IgD-negative memory B cell (primary cell): ENCODE measurements around the gene GABRB1. TPM values are rescaled to one million over a fixed set of nuclear protein-coding genes. Genes with fewer than 3 reads are reported as not detected.
A peak's percentile ranks its signal among the peaks of the same experiment; 100 is the strongest.

Experiments used
- H3K27ac Mint-ChIP-seq, 3 donors: one replicate each; pipeline ENCODE4 v1.8.0; 2020 to 2022; ENCODE audit warnings: mild to moderate bottlenecking in 3 of 3, mixed read lengths in 3 of 3, moderate library complexity in 1 of 3
- H3K27me3 Mint-ChIP-seq: one replicate; pipeline ENCODE4 v1.8.0; 2021; ENCODE audit warnings: mixed read lengths
- H3K36me3 Mint-ChIP-seq: one replicate; pipeline ENCODE4 v1.8.0; 2020; ENCODE audit warnings: mild to moderate bottlenecking, mixed read lengths
- H3K4me1 Mint-ChIP-seq, 3 donors: one replicate each; pipeline ENCODE4 v1.8.0; 2020 to 2022; ENCODE audit warnings: mixed read lengths in 3 of 3, mild to moderate bottlenecking in 1 of 3
- H3K4me3 Mint-ChIP-seq, 4 donors: one replicate each; pipeline ENCODE4 v1.8.0; 2020 to 2022; ENCODE audit warnings: mild to moderate bottlenecking in 4 of 4, mixed read lengths in 4 of 4, moderate library complexity in 3 of 4
- H3K9me3 Mint-ChIP-seq, 3 donors: one replicate each; pipeline ENCODE4 v1.8.0; 2020 to 2021; ENCODE audit warnings: mixed read lengths in 3 of 3, mild to moderate bottlenecking in 1 of 3
- polyA plus RNA-seq: library from polyadenylated mRNA; unstranded; fragments of 300-500 nt; fragmentation: Illumina TruSeq; gene quantifications from one replicate; pipeline ENCODE4 v1.2.3, GENCODE V29; 2021

Gene GABRB1
- polyA plus RNA-seq, 1 donor from 2014 or later = not detected

DNA sequence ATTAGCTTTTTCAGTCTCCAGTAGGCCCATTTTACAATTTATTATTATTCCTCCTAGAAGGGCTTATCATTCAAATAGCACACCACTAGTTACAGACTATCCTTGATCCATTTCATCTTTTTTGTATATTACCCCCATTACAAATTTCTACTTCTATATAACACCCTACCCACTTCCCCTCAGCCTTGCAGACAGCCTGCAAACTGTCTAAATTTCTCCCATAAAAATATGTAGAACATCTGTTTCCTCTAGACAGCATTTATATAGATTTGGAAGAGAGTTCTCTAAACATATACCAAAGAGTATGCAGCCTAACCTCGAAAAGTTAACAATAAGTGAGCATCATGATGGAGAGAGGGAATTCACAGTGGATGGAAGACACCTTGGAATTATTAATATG is 401.4 kb downstream of the GABRB1 start:
- H3K27me3 Mint-ChIP-seq = peaks cover 1% of the 10 kb centered on the region
- H3K4me1 Mint-ChIP-seq = no peaks in the 10 kb centered on the region
- H3K4me3 Mint-ChIP-seq = no peak overlapping the region
- peaks cover 0 to 3% (median 3%) of the 10 kb centered on the region in 3 donors for H3K9me3 Mint-ChIP-seq
- H3K27ac Mint-ChIP-seq = no peak overlapping the region
- no peaks in the 10 kb centered on the region for H3K36me3 Mint-ChIP-seq

DNA sequence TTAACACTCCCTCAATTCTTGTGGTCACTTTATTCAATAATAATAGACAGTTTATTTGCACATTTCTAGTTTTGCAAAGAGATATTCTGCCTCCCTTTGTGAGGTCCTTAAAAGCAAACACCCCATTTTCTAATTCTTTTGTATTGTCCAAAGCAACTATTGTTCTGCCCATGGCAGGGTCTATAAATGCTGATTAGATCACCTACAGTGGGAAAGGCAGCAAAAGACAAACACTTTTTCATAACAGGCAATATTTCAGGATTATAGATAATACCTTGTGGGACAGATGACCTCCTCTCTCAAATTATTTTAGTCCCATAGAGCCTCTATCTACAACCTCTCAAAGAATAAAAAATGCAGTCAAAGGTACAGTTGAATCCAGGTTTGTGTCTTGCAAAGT is 403.6 kb downstream of the GABRB1 start:
- H3K36me3 Mint-ChIP-seq = no peaks in the 10 kb centered on the region
- H3K27ac Mint-ChIP-seq = no peak overlapping the region
- no peak overlapping the region for H3K4me3 Mint-ChIP-seq
- peaks cover 0 to 3% (median 3%) of the 10 kb centered on the region in 3 donors for H3K9me3 Mint-ChIP-seq
- peaks cover 1% of the 10 kb centered on the region for H3K27me3 Mint-ChIP-seq
- no peaks in the 10 kb centered on the region for H3K4me1 Mint-ChIP-seq

DNA sequence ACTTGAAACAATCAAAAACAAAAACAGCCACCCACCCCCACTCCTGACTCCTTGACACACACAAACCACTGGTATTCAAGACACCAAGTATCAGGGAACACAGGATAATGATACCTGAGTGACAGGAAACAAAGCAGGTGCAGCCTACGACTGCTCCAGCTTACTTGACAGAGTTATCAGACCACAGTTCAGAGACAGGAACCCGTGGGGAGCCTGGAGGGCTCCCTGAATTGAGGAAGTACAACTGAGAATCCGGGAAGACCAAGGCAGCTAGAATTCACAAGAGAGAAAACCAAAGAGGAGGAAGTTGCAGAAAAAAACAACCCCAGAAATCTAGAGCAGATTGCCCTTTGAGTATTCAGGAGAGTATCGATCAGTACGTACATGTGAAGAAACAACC is 411.6 kb downstream of the GABRB1 start:
- no peaks in the 10 kb centered on the region for H3K9me3 Mint-ChIP-seq
- H3K27ac Mint-ChIP-seq = peak overlapping the region in 2 of 3 donors; percentile 59 to 68
- H3K4me1 Mint-ChIP-seq = peaks cover 9 to 13% (median 12%) of the 10 kb centered on the region in 3 donors
- peak overlapping the region in 2 of 4 donors; percentile 0 to 63 for H3K4me3 Mint-ChIP-seq
- peaks cover 7% of the 10 kb centered on the region for H3K36me3 Mint-ChIP-seq
- H3K27me3 Mint-ChIP-seq = no peaks in the 10 kb centered on the region

DNA sequence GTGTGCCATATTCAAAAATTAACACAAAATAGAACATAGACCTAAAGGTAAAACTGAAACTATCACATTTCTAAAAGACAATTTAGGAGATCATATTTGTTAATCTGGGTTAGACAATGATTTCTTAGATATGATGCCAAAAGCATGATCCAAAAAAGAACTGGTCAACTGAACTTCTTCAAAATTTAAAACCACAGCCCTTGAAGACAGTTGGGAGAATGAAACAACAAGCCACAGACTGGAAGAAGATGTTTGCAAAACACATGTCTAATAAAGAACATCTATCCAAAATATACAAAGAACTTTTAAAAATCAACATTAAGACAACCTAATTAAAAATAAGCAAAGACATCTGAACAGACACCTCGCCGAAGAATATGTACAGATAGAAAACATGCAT is 412.7 kb downstream of the GABRB1 start:
- no peaks in the 10 kb centered on the region for H3K27me3 Mint-ChIP-seq
- no peak overlapping the region for H3K27ac Mint-ChIP-seq
- no peaks in the 10 kb centered on the region for H3K9me3 Mint-ChIP-seq
- H3K36me3 Mint-ChIP-seq = peaks cover 7% of the 10 kb centered on the region
- peaks cover 9 to 13% (median 12%) of the 10 kb centered on the region in 3 donors for H3K4me1 Mint-ChIP-seq
- H3K4me3 Mint-ChIP-seq = no peak overlapping the region

DNA sequence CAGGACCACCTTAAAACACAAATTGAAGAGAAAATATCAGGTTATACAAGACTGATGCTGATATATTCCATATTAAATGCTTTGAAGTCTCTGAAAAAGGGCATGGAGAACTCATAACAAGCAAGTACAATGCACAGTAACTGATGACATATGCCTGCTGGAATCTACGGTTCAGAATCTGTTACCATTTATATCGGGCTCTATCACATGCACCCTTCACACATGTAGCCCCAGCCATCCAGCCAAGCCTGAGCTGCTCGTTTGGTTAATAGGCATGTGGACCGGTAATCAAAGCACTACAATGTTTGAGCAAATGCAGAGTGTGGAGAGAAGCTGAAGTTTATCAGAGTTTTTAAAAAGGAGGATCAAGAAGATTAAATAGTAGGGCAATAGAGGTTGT is 420.3 kb downstream of the GABRB1 start:
- H3K36me3 Mint-ChIP-seq = peaks cover 10% of the 10 kb centered on the region
- no peak overlapping the region for H3K27ac Mint-ChIP-seq
- no peaks in the 10 kb centered on the region for H3K9me3 Mint-ChIP-seq
- no peak overlapping the region for H3K4me3 Mint-ChIP-seq
- H3K27me3 Mint-ChIP-seq = no peaks in the 10 kb centered on the region
- no peaks in the 10 kb centered on the region for H3K4me1 Mint-ChIP-seq

DNA sequence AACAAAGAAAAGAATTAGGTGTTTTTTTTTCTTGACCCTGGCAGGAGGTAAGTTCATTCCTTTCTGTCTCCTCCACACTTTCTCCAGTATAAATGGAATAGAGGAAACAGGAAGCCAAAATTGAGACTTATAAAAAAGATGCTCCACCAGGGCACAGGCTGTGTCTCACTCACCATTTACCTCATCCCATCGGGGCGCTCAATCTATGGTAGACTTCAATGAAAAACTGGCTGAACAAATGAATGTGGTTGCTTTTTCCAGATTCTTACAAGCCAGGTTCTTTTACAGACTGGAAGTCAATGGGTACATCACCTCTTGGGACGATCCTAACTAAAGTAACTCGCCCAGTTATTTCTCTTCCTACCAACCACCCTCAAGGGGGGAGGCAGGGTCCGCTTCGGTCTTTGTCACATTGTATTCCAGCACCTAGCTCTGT is 431.4 kb downstream of the GABRB1 start:
- H3K27ac Mint-ChIP-seq = peak overlapping the region; percentile 93 to 97 (median 94)
- no peaks in the 10 kb centered on the region for H3K36me3 Mint-ChIP-seq
- peaks cover 31 to 56% (median 35%) of the 10 kb centered on the region in 3 donors for H3K4me1 Mint-ChIP-seq

GRCh38 chr4:47463235-47463956 is 432.0 kb downstream of the GABRB1 start, which contains the start of gene COMMD8:
COMMD8 (minus strand) TSS chr4:47463702; CDS start chr4:47463651, 51 bp downstream.
- Mint-ChIP-seq H3K27me3 (no peaks in the 10 kb centered on the region), H3K4me3 (peak within 1 kb of the TSS; percentile 90 to 96 (median 94)), H3K27ac (peak within 1 kb of the TSS; percentile 93 to 97 (median 94)), H3K4me1 (peaks cover 31 to 54% (median 35%) of the 10 kb centered on the region in 3 donors), H3K9me3 (no peaks in the 10 kb centered on the region), H3K36me3 (no peaks in the 10 kb centered on the region)

More for the DNA sequence above, 431.4 kb downstream of the GABRB1 start:
- H3K9me3 Mint-ChIP-seq = no peaks in the 10 kb centered on the region
- H3K4me3 Mint-ChIP-seq = peak overlapping the region; percentile 90 to 96 (median 94)
- no peaks in the 10 kb centered on the region for H3K27me3 Mint-ChIP-seq

DNA sequence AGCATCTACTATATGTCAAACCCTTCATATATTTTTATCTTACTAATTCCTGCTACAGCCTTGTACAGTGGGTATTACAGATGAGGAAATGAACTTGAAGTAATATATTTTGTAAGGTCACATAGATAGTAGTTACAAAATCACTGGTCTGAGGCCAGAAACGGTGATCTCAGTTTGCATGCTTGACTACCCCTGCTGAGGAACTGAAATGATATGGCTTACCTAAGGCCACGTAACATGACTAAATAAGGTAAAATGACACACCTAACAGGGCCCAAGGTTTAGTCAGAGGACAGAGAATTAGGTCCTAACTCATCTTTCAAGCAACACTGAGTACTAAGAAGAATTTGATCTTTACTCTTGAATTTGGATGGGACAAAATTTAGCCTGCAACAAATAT is 433.6 kb downstream of the GABRB1 start:
- Mint-ChIP-seq H3K4me3 (peak overlapping the region in 2 of 4 donors; percentile 15 to 25), H3K4me1 (peaks cover 26 to 42% (median 35%) of the 10 kb centered on the region in 3 donors), H3K9me3 (no peaks in the 10 kb centered on the region), H3K27me3 (no peaks in the 10 kb centered on the region), H3K36me3 (no peaks in the 10 kb centered on the region), H3K27ac (peak overlapping the region; percentile 30 to 46 (median 40))

DNA sequence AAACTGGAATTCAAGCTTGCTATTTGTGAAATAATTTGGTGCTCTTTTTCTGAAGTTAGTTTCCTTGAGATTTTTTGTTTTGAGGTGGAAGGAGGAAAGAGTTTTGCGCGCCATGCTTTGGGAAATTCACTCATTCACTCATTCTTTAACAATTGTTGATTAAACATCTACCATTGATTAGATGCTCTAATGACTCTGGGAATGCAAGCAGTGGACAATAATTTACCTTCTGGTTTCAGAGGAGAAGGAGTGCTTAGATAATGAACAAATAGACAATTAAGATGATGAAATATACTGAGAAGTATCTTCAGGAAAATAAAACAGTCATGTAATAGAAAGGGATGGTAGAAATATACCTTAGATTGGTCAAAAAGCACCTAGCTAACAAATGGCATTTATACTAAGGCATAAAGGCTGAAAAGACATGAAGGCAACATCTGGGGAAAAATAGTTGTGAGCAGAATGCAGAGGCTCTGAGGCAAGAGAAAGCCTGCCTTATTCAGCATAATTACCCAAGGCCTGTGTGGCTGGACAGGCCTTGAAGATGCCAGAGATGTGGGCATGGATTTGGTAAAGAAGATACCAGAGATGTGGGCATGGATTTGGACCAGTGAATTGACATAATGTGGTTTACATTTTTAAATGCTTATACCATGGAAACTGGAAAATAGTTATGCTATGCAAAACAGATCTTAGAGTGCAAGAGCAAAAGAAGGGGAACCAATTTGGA is 434.9 kb downstream of the GABRB1 start:
- no peaks in the 10 kb centered on the region for H3K9me3 Mint-ChIP-seq
- H3K4me1 Mint-ChIP-seq = peaks cover 19 to 38% (median 27%) of the 10 kb centered on the region in 3 donors
- peak overlapping the region in 1 of 4 donors; percentile 41 for H3K4me3 Mint-ChIP-seq
- H3K27ac Mint-ChIP-seq = peak overlapping the region in 2 of 3 donors; percentile 3 to 56
- H3K36me3 Mint-ChIP-seq = no peaks in the 10 kb centered on the region
- no peaks in the 10 kb centered on the region for H3K27me3 Mint-ChIP-seq

DNA sequence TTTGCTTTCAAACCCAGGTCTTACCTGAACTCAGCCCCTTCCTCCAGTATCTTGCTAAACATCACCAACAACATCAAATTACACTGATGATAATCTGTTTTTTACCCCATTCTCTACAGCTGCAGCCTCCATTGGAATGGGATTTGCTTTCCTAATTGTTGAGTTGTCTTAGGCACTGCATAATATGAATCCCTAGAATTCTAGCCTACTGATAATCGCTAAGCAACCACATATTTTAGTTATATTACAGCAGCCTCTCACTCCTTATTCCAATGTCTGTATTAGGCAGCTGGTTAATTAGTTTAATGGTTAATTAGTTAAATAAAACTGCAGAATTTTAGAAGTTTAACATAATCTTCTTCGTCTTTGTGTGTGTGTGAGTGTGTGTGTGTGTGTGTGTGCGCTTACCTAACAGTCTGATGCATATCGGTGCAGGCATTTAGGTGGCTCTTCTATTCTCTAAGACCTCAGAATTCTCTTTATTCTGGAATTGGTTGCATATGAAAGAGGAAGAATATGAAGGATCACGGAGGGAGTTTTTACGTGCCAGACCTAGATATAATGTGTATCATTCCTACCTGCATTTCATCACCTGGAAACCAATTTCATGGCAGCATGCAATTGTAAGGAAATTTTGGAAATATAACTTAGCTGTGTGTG is 437.5 kb downstream of the GABRB1 start:
- H3K4me1 Mint-ChIP-seq = peaks cover 10 to 12% (median 10%) of the 10 kb centered on the region in 3 donors
- H3K36me3 Mint-ChIP-seq = no peaks in the 10 kb centered on the region
- no peaks in the 10 kb centered on the region for H3K27me3 Mint-ChIP-seq
- H3K27ac Mint-ChIP-seq = peak overlapping the region in 1 of 3 donors; percentile 27
- no peaks in the 10 kb centered on the region for H3K9me3 Mint-ChIP-seq
- no peak overlapping the region for H3K4me3 Mint-ChIP-seq

DNA sequence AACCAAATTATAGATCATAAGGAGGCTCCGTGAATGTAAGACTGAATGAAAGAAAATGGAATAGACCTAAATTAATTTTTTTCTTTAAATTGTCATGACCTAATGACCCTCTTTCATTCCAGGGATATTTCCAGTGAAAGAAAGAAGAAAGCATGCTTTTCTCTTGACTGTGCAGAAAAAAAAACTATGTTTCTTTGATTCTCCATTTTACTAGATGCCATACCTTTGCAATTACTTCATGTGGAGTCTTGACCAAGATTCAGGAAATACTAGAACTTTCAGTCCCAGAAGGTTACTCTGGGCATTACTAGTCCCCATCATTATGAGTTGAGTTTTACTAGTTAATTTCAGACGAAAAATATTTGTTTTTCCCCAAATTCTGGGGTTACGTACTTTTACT is 438.6 kb downstream of the GABRB1 start:
- no peaks in the 10 kb centered on the region for H3K27me3 Mint-ChIP-seq
- H3K27ac Mint-ChIP-seq = no peak overlapping the region
- no peak overlapping the region for H3K4me3 Mint-ChIP-seq
- H3K9me3 Mint-ChIP-seq = no peaks in the 10 kb centered on the region
- H3K4me1 Mint-ChIP-seq = peaks cover 5% of the 10 kb centered on the region in 3 donors
- H3K36me3 Mint-ChIP-seq = no peaks in the 10 kb centered on the region

GRCh38 chr4:47471064-47471463 is 439.7 kb downstream of the GABRB1 start:
- no peak overlapping the region for H3K27ac Mint-ChIP-seq
- H3K9me3 Mint-ChIP-seq = no peaks in the 10 kb centered on the region
- no peaks in the 10 kb centered on the region for H3K36me3 Mint-ChIP-seq
- no peaks in the 10 kb centered on the region for H3K4me1 Mint-ChIP-seq
- H3K27me3 Mint-ChIP-seq = no peaks in the 10 kb centered on the region
- H3K4me3 Mint-ChIP-seq = no peak overlapping the region

- Mint-ChIP-seq H3K27ac (no peak overlapping the region), H3K4me1 (no peaks in the 10 kb centered on the region), H3K36me3 (no peaks in the 10 kb centered on the region), H3K4me3 (no peak overlapping the region), H3K9me3 (no peaks in the 10 kb centered on the region), H3K27me3 (no peaks in the 10 kb centered on the region)
Measured at GRCh38 chr4:47471591-47471990, 440.2 kb downstream of the GABRB1 start.

- Mint-ChIP-seq H3K9me3 (no peaks in the 10 kb centered on the region), H3K27me3 (no peaks in the 10 kb centered on the region), H3K36me3 (no peaks in the 10 kb centered on the region), H3K4me1 (no peaks in the 10 kb centered on the region), H3K27ac (no peak overlapping the region), H3K4me3 (no peak overlapping the region)
Measured at GRCh38 chr4:47473141-47473750, 441.9 kb downstream of the GABRB1 start.

- no peaks in the 10 kb centered on the region for H3K36me3 Mint-ChIP-seq
- no peak overlapping the region for H3K4me3 Mint-ChIP-seq
- no peaks in the 10 kb centered on the region for H3K4me1 Mint-ChIP-seq
- no peak overlapping the region for H3K27ac Mint-ChIP-seq
- no peaks in the 10 kb centered on the region for H3K9me3 Mint-ChIP-seq
- H3K27me3 Mint-ChIP-seq = no peaks in the 10 kb centered on the region
Measured at GRCh38 chr4:47474799-47475198, 443.4 kb downstream of the GABRB1 start.
